HUES48 (cell line): ENCODE results near the gene EPB41L4B.

Experiments used
- H3K27ac ChIP-seq: one replicate; pipeline ENCODE4 v1.7.0; 2013; ENCODE audit warnings: low read depth, low read length, inconsistent platforms
- H3K27me3 ChIP-seq: 2 replicates; pipeline ENCODE4 v1.6.1; 2013; ENCODE audit warnings: mild to moderate bottlenecking, low read length; ENCODE audit not compliant: control insufficient read depth, insufficient read depth
- H3K36me3 ChIP-seq: 2 replicates; pipeline ENCODE4 v1.6.1; 2013; ENCODE audit warnings: low read length; ENCODE audit not compliant: control insufficient read depth, insufficient read depth
- H3K4me1 ChIP-seq: 2 replicates; pipeline ENCODE4 v1.6.1; 2013; ENCODE audit warnings: mild to moderate bottlenecking, low read length; ENCODE audit not compliant: control insufficient read depth, insufficient read depth
- H3K4me3 ChIP-seq: 2 replicates; pipeline ENCODE4 v1.5.1; 2013; ENCODE audit warnings: mild to moderate bottlenecking, low read depth, low read length
- H3K9ac ChIP-seq: 2 replicates; pipeline ENCODE4 v1.6.1; 2013; ENCODE audit warnings: mild to moderate bottlenecking, low read depth, low read length, moderate library complexity
- H3K9me3 ChIP-seq: 2 replicates; pipeline ENCODE4 v1.6.1; 2013; ENCODE audit warnings: low read length; ENCODE audit not compliant: control insufficient read depth, insufficient read depth

The EPB41L4B gene

GRCh38 chr9:109159583-109159982 lies 161.3 kb downstream of the EPB41L4B start:
- no peaks in the 10 kb centered on the region for H3K9me3 ChIP-seq
- H3K36me3 ChIP-seq, result no peaks in the 10 kb centered on the region
- H3K4me3 ChIP-seq, result no peak overlapping the region
- H3K27ac ChIP-seq, result no peak overlapping the region
- H3K9ac ChIP-seq, result no peak overlapping the region
- H3K27me3 ChIP-seq, result no peaks in the 10 kb centered on the region
- no peaks in the 10 kb centered on the region for H3K4me1 ChIP-seq

GRCh38 chr9:109158651-109159050 lies 162.2 kb downstream of the EPB41L4B start:
- H3K4me1 ChIP-seq, result no peaks in the 10 kb centered on the region
- H3K9me3 ChIP-seq, result no peaks in the 10 kb centered on the region
- H3K4me3 ChIP-seq, result no peak overlapping the region
- H3K27ac ChIP-seq, result no peak overlapping the region
- H3K9ac ChIP-seq, result no peak overlapping the region
- H3K36me3 ChIP-seq, result no peaks in the 10 kb centered on the region
- H3K27me3 ChIP-seq, result no peaks in the 10 kb centered on the region

GRCh38 chr9:109156708-109157107 lies 164.2 kb downstream of the EPB41L4B start:
- Histone ChIP-seq H3K27me3 (no peaks in the 10 kb centered on the region), H3K27ac (no peak overlapping the region), H3K4me3 (no peak overlapping the region), H3K9me3 (peaks cover 12% of the 10 kb centered on the region), H3K36me3 (no peaks in the 10 kb centered on the region), H3K9ac (no peak overlapping the region), H3K4me1 (no peaks in the 10 kb centered on the region)

GRCh38 chr9:109150925-109151545 lies 169.8 kb downstream of the EPB41L4B start:
- peaks cover 18% of the 10 kb centered on the region for H3K9me3 ChIP-seq
- H3K9ac ChIP-seq, result no peak overlapping the region
- H3K4me3 ChIP-seq, result no peak overlapping the region
- no peak overlapping the region for H3K27ac ChIP-seq
- H3K36me3 ChIP-seq, result no peaks in the 10 kb centered on the region
- no peaks in the 10 kb centered on the region for H3K4me1 ChIP-seq
- H3K27me3 ChIP-seq, result no peaks in the 10 kb centered on the region

GRCh38 chr9:109149722-109150121 lies 171.1 kb downstream of the EPB41L4B start:
- Histone ChIP-seq H3K36me3 (no peaks in the 10 kb centered on the region), H3K27me3 (no peaks in the 10 kb centered on the region), H3K27ac (no peak overlapping the region), H3K9me3 (peaks cover 18% of the 10 kb centered on the region), H3K4me1 (no peaks in the 10 kb centered on the region), H3K4me3 (no peak overlapping the region), H3K9ac (no peak overlapping the region)

GRCh38 chr9:109149089-109149488 lies 171.8 kb downstream of the EPB41L4B start:
- Histone ChIP-seq H3K4me1 (no peaks in the 10 kb centered on the region), H3K27me3 (no peaks in the 10 kb centered on the region), H3K9ac (no peak overlapping the region), H3K27ac (no peak overlapping the region), H3K4me3 (no peak overlapping the region), H3K9me3 (peaks cover 18% of the 10 kb centered on the region), H3K36me3 (no peaks in the 10 kb centered on the region)

GRCh38 chr9:109145051-109145450 lies 175.8 kb downstream of the EPB41L4B start:
- Histone ChIP-seq H3K9ac (no peak overlapping the region), H3K27me3 (no peaks in the 10 kb centered on the region), H3K9me3 (no peaks in the 10 kb centered on the region), H3K36me3 (no peaks in the 10 kb centered on the region), H3K4me3 (no peak overlapping the region), H3K4me1 (no peaks in the 10 kb centered on the region; the same call in 1 of the 2 replicates), H3K27ac (no peak overlapping the region)

GRCh38 chr9:109143881-109144562 lies 176.8 kb downstream of the EPB41L4B start:
- H3K27me3 ChIP-seq, result no peaks in the 10 kb centered on the region
- no peak overlapping the region for H3K4me3 ChIP-seq
- no peak overlapping the region for H3K9ac ChIP-seq
- H3K36me3 ChIP-seq, result no peaks in the 10 kb centered on the region
- H3K4me1 ChIP-seq, result no peaks in the 10 kb centered on the region; the same call in 1 of the 2 replicates
- no peak overlapping the region for H3K27ac ChIP-seq
- no peaks in the 10 kb centered on the region for H3K9me3 ChIP-seq

- Histone ChIP-seq H3K9ac (no peak overlapping the region), H3K36me3 (no peaks in the 10 kb centered on the region), H3K27ac (no peak overlapping the region), H3K4me1 (no peaks in the 10 kb centered on the region; the same call in 1 of the 2 replicates), H3K27me3 (no peaks in the 10 kb centered on the region), H3K4me3 (no peak overlapping the region), H3K9me3 (no peaks in the 10 kb centered on the region)
These were observed 179.5 kb downstream of the EPB41L4B start for GRCh38 chr9:109141375-109141774.

- no peak overlapping the region for H3K27ac ChIP-seq
- no peaks in the 10 kb centered on the region; the same call in 1 of the 2 replicates for H3K4me1 ChIP-seq
- no peak overlapping the region for H3K4me3 ChIP-seq
- no peaks in the 10 kb centered on the region for H3K36me3 ChIP-seq
- no peak overlapping the region for H3K9ac ChIP-seq
- H3K27me3 ChIP-seq, result no peaks in the 10 kb centered on the region
- H3K9me3 ChIP-seq, result no peaks in the 10 kb centered on the region
These were observed 181.0 kb downstream of the EPB41L4B start for GRCh38 chr9:109139851-109140250.

GRCh38 chr9:109138421-109138820 lies 182.4 kb downstream of the EPB41L4B start:
- H3K27ac ChIP-seq, result no peak overlapping the region
- H3K9me3 ChIP-seq, result no peaks in the 10 kb centered on the region
- no peaks in the 10 kb centered on the region; the same call in 1 of the 2 replicates for H3K4me1 ChIP-seq
- H3K27me3 ChIP-seq, result no peaks in the 10 kb centered on the region
- no peaks in the 10 kb centered on the region for H3K36me3 ChIP-seq
- no peak overlapping the region for H3K9ac ChIP-seq
- H3K4me3 ChIP-seq, result no peak overlapping the region
